Measurements from ENCODE around the gene ZNF106.
A peak's percentile ranks its signal among the peaks of the same experiment; 100 is the strongest.

Gene ZNF106

DNA sequence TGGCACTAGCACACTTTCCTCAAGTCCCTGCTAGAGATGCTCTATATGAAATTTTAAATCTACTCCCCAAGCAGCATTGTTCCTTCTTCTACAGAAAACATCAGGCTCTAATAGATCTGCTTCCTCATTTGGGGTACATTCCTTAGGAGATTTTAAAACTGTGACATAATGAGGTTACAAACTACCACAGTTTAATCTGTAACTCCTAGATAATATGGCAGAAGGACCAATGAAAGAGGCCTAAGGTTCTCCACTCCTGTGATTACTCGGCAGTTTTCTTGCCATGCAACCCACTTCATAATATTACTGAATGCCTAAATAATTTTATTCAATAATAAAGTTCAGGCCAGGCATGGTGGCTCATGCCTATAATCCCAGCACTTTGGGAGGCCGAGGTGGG, 16.1 kb downstream of the ZNF106 start:
- peak in 2 of 4 experiments; percentile 59 to 62 for DNase-seq

DNA sequence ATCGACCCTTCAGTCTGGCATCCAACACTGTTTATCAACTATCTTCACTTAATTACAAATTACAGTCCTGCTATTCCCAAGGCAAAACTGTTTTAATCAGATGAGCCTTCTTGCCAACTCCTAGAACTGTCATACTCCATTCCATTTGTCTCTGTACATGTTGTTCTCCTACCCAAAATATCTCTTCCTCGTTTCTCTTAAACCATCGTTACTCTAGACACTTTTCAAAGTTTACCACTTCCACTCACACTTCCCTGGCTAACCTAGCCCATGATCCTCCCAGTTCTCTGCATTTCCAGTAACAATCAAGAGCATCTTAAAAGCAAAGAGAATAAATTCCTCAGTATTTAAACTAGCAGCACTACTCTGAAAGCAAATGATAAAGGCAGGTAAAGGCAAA, 19.9 kb downstream of the ZNF106 start:
- DNase-seq: no peak

DNA sequence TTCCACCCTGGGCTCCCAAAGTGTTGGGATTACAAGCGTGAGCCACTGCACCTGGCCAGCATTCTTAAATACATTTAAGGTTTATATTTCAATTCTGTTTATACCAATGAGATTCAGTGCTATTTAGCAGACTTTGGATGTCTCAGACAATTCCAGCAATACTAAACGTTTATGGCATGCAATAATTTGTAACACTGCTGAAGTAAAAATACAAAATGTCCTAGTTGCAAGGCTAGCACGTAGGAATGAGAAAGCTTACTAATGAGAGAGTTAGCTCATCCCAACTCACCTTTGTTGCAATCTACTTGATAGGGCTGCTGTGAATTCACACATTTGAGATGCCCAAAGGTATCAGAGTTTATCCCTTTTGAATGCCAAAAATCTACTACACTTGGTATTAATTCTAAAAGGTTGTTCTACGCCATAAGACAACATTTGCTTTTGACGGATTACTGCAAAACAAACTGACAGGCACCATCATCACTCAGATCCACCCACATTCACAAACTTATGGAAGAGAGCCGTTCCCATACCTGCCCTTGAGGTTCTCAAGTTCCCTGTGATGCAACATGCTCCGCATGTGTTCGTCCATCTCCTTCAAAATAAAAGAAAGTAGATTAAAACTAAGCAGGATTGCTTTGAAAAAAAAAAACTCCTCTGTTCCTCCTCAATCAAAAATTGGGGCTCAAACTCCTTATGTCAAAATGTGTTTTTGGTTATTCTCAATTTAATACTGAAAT, 25.3 kb downstream of the ZNF106 start:
- no peak for DNase-seq

DNA sequence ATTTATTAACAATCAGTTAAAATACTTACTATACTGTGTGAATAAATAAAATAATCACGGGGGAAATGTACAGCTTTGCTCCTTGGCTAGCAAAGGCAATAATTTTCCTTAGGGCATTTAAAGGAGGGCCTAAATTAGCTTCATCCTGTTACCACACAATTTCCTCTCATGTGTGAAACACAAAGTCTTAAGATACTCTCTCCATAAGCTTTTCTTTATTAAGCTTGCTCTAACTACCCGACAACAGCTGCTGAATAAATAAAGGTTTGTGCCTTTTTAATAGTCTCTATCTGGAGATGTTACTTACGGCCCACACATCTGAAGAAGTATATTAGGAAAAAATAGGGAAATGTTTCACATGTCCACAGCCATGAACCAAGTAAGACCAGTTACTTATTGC, 29.7 kb downstream of the ZNF106 start:
- DNase-seq: no peak

DNA sequence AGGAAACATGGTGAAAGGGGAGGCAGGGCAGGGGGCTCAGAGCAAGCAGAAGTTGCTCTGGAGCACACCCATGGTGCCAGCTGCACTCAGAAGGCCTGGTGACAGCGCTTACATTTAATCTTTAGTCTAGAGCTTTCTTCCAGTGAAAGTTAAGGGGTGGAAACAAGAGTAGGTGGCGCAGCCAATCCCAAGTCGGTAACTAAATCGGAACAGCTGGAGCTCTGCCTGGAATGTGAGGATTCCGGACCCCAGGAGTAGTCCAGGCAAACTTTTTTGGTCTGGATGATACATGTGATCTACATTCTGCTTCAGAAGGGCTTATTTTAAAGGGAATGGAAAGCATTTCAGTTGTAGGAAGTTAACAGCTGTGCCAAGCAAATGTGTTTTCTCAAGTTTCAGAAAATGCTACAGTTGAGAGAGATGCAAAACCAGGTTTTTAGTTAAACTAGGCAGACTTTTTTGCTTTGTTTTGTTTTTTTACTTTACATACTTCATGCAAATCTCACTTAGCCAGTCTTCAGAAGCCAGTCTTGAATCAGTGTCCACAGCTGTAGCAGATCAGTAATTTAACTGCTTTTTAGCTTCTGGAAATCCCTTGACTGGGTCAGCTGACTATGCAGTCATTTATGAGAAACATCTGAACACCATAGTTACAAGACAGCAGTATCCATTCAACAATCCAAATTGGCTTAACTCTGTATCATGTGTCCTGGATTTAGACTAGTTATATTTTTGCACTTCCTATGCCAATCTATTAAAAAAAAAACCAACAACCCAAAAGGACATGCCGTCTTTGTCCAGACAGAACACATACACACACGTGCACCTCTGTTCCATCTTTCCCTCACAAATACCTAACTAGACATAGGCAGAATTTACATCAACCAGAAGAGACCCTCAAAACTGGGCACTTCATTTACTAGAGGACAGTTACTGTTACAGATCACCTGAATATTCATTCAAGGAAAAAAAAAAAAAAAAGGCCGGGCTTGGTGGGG, 33.2 kb downstream of the ZNF106 start:
- DNase-seq: peak; percentile 21 to 58 (median 46)

DNA sequence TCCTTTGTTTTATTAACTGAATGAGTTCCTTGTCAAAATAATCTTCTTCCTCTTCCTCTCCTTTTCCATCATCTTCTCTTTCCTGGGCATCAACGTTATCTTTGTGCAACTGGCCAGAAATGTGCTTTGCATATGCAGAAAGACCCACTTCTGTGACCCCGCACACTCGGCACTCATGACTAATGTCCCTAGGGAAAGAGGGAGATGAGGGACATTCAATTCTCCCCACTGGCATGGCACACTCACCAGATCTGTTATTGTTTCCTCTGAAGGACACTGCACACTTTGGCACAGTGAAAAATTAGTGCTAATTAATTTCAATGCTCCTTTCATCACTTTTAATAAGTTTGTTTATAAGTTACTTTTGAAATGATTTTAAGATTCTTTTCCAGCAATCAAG, 34.0 kb downstream of the ZNF106 start:
- no peak for DNase-seq

DNA sequence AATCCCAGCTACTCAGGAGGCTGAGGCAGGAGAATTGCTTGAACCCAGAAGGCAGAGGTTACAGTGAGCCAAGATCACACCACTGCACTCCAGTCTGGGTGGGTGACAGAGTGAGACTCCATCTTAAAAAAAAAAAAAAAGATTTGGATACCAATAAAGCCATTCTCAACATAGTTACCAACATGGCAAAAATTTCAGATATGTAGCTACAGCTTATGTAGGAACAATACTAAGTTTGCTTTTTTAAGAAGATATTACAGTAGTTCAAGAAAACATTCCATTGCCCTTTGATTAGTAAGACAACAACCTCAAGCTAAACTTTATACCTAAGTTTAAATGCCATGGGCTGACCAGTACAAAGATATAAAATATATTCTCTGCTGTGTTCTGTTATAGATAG, 34.4 kb downstream of the ZNF106 start:
- no peak for DNase-seq

DNA sequence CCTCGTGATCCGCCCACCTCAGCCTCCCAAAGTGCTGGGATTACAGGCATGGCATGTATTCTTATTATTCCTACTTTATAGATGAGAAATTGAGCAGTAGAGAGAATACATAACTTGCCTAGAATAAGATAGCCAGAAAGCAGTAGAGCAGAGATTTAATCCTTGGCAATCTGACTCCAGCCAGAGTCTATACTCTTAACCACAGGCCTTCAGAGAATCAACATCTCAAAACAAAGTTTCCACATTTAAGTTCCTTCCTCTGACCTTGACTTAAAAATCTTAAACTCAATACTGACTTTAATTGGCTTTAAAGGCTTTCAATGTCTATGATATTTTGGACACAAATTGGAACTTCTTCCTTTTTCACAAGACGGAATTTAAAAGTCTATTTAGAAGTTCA, 37.1 kb downstream of the ZNF106 start:
- DNase-seq: no peak

DNA sequence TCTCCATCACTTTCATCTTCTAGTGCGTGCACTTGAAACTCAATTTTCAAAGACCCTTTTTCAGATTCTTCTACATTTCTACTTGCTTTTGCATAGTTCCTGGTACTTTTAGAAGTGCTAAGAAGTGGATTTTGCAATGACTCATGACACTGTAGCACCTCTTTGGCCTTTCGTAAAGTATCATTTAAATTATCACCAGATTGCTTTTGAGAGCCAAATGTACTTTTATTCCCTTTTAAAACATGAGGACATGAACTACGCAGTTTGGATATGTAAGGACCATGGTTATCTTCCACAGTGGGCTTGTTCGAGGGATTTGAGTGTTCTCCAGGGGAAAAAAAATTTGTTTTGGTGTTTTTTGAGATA, 40.5 kb downstream of the ZNF106 start:
- DNase-seq: no peak

DNA sequence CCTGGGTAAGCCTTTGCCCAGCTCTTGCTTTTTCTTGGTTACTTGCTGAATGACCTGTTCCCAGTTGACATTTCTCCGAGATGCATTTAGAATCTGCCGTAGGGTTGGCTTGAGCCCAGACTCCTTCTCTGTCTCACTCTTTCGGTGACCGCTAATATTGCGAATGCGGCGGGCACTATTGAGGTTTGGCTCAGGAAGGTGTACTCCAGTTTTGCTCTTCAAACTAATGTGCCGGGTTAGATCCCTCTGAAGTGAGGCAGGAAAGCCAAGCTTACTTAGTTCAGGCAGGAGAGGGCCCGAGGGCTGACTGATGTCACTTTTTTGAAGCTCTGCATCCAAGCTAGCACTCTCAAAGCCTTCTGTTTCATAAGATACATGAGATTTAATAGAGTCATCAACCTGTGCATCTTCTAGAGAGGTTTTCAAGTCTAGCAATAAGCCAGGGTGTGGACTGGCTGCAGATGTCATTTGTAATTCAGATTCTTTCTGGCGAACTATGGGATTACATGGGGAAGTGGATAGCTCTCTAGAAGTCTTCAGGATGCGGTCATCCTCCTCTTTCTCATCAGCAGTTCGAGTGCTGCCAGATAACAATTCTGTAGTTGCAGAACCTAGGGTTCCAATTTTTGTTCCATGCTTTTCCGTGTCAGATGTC, 41.0 kb downstream of the ZNF106 start:
- DNase-seq: no peak

DNA sequence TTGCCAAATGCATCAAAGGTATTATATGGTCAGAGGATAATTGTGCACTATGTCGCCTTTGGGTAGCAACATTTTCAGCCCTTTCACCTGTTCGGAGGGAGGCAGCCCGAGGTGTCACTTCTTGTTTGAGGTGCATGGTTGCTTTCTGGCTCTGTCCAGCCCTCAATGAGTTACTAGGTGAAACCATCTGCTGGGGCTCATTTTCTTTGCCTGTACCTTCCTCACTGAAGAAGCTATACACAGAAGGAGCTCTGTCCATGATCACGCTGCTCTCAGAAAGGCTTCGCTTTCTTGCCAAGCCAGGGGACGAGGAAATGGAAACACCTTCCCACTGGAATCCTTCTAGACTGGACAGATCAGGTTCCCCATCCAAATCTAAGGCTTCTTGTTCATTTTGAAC, 42.7 kb downstream of the ZNF106 start:
- no peak for DNase-seq

DNA sequence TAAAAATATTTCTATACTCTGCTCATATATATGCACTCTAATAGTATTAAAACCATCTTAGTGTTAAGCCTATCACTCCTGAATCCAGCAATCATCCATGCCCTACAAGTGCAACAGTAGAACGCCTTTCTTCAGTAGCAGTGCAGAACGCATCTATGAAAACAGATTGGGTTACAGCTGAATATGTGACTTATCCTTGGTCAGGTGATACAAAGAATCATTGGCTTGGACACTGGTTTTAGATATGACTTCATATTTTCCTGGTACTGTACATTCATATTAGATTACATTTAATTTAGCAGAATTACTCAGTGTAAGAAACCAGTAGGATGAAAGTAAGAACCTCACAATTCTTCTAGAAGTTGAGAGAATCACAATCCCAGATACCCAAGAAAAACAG, 43.3 kb downstream of the ZNF106 start:
- DNase-seq: no peak

DNA sequence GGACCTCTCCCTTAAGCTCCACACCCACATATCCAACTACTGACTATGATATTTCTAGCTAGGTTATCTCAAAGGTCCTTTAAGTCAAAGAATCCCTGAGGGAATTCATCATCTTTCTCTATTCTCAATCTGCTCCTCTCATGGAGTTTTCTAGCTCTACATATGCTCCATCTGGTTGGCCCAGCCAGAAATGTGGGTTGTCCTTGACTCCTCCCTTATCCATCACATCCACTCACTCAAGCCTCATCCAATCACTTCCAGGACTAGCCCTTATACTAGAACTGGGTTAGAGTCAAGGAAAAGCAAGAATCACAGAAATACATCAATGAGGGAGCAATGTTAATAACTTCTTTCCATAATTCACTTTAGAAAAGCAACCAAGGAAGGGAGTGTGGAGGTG, 45.4 kb downstream of the ZNF106 start:
- no peak for DNase-seq

DNA sequence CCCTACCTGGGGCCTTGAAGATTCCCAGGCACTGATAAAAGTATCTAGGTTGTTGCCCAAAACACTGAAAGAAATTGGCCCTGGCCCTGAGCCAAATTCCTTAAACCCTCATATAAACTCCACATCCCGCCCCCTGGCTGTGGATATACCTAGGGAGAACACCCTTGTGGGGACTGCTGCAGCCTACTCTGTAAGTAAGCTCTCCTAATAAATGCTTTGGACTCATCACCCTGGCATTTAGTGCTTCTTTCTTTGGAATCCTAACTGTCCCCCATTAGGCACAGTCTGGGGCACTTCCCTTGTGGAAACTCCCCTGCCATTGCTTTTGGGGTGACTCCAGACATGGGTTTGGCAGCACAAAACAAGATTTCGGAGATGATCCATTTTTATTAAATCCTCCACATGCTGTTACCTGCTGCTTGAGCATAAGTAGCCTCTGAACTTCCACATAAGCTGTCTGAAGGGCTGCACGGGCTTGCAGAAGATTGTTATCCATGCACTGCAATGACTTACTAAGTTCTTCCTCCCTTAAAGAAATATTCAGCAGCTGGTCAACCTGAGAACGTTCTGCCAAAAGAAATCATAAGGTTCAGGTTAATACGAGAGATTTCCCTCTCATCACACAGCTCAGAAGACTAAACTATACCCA, 46.4 kb downstream of the ZNF106 start:
- no peak for DNase-seq

DNA sequence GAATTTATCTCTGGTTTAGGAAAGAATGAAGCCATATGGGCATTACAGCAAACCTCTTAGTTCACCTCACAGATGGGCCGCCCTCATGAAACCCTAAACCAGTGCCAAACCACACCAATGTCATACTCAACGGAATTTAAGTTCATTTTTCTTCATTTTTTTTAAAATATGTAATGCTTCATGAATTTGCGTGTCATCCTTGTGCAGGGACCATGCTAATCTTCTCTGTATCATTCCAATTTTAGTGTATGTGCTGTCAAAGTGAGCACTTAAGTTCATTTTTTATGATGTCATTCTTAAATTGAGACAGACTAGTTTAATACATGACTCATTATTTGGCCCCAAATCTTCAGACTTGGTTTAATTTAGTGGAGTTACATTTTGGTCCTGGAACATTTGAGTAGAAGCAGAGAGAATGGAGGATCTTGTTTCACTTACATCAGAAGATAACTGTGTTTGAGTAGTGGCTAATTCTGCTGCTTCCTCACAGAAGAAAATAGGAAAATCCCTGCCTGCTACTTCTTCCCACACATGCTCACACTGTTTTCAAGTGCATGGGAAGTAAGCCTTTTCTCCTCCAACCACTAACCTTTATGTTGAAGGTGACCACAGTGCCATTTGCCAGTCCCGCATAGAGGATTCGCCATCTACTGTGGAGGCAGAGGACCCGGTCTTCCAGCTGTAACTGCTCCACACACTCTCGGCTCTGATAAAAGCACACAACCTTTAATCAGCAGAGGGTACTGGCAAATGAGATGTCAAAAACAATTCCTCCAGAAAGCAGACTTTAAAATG, 63.3 kb downstream of the ZNF106 start:
- peak in 2 of 4 experiments; percentile 3 to 8 for DNase-seq

DNA sequence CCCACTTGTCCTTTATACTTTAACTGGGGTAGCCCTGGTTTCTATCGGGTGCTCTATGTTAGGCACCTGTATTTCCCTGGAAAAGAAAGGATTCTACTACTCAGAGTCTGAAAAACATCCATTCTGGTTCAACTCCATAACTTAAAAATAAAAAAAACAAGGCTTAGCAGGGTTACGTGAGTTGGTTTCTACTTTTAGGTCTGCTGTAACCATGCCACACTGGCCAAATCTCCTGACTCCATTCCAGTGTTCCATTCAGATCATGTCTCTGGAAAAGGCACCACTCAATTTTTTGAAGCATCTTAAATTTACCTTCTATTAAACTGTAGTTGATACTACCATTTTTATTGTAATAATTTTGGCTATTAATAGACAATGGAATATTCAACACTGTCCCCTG, 69.6 kb downstream of the ZNF106 start:
- DNase-seq: no peak

DNA sequence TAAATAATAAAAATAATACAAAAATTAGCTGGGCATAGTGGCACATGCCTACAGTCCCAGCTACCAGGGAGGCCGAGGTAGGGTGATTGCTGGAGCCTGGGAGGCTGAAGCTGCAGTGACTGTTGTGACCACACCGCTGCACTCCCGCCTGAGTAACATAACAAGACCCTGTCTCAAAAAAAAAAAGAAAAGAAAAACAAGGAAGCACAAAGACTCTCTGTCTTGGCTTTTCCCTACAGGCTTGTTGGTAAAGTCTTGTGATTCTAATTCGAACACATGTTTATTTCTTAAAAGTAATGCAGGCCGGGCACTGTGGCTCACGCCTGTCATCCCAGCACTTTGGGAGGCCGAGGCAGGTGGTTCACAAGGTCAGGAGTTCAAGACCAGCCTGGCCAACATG, 71.6 kb downstream of the ZNF106 start:
- no peak for DNase-seq

DNA sequence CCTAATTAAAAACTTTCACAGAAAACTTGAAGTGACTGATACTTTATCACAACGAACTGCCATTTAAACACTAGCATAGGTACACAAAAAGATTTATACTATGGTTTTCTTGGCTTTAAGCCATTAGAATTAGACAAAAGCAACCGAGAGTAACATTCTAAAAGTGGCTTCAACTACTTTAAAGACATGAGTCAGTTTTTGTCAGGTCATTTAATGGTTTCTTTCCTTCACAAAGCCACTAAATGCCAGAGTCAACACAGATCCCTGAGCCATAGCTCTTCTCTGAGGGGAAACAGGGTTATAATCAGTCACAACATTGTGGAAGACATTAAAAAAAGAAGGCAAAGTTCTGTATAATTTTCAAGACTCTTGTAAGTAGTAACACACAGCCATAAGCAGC, 77.0 kb downstream of the ZNF106 start:
- no peak for DNase-seq

DNA sequence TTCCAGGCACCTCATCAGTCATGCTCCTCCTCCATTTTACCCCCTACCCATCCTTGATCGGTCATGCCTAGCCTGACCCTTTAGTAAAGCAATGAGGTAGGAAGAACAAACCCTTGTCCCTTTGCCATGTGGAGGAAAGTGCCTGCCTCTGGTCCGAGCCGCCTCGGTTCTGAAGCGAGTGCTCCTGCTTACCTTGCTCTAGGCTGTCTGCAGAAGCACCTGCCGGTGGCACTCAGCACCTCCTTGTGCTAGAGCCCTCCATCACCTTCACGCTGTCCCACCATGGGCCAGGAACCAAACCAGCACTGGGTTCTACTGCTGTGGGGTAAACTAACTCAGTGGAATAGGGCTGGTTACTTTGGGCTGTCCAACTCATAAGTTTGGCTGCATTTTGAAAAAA, 79.1 kb downstream of the ZNF106 start:
- DNase-seq: no peak

DNA sequence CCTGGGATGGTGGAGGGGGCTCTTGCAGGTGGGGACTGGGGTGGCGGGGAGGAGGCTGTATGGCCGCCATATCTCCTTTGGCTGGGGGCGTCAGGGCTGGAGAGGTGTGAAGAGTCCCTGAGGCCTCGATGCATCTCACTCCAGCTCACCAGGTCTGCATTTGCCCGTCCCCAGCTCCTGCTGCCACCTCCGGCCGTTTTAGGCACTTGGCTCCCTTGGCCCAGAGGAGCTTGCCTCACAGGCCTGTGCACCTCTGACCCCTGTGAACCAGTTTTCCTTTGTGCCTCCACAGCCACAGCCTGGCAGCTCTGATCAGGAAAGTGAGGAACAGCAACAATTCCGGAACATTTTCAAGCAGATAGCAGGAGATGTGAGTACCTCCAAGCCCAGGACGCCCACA, 81.9 kb downstream of the ZNF106 start:
- DNase-seq: no peak

DNA sequence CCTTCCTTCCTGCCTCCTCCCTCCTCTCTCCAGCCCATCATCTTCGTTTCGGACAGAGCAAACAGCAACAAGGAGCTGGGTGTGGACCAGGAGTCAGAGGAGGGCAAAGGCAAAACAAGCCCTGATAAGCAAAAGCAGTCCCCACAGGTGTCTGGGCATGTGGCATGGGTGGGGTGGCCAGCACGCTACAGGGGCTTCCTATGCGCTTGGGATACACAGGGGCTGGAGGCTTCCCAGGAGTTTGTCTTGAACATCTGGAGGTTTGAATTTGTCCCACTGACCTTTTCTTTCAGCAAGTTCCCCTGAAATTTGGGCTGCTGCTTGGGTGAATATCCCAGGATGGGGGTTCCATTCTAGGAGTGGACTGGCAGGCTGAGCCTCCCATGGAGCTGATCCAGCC, 82.8 kb downstream of the ZNF106 start:
- no peak for DNase-seq

DNA sequence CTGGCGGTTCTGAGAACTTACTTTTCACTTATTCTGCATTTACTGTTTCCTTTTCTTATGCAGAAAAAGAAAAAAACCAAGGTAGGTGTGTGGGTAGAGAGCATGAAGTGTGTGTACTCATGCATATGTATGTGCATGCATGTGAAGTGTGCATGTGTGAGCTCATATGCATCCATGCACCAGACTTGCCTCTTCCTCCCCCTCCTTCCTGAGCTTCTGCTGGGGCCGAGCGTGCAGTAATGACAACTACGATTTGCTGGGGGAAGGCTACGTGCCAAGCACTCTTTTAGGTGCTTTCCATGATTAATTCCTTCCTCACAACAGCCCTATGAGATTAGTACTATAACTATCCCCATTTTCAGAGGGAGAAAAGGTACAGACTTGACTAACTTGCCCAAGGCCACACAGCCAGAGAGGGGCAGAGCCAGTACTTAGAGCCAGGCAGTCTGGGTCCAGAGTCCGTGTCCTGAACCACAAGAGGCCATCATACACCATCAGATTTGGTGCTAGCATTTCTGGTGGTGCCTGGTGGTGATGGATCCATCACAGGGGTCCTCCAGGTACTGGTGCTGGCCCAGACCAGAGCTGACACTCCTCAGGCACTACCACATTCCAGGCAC, 85.0 kb downstream of the ZNF106 start:
- peak in 2 of 4 experiments; percentile 8 to 12 for DNase-seq
